Measurements from ENCODE around the gene PIEZO2. TPM values are rescaled to one million over a fixed set of nuclear protein-coding genes. Genes with fewer than 3 reads are reported as not detected.

PIEZO2 gene
- total and polyA plus RNA-seq, 2 of the 8 experiments (the other 6 are each of a cell fraction or from before 2014, with no cell fraction given), result 4.7 to 16.5 TPM

DNA sequence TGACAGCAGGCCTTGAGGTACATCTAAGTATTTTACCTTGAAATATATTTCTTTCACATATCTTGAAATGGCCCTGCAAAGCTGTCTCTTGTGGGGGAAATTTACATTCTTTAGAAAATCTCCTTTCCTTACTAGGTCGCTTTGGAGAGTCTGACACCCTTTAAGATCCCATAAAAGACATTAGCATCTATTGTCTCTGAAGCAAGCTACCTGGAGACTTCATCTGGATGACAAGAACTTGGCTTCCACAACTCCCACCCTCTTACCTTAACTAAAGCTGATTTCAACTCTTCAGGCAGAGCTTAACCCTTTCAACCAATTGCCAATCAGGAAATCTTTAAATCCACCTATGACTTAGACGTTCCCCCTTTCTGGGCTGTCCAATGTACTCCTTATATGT, 219.3 kb downstream of the PIEZO2 start (continued):
- no peak for TF ChIP-seq SIX5 (IDR thresholded peaks at IDR 0.05; ENCODE audit: low read depth, low read length)
- TF ChIP-seq USF2 (IDR thresholded peaks at IDR 0.05; ENCODE audit: low read length), result no peak
- TF ChIP-seq BCL11A (IDR thresholded peaks at IDR 0.05; ENCODE audit: low read depth in 2 of 2, low read length in 2 of 2), result no peak
- TF ChIP-seq ASH2L (IDR thresholded peaks at IDR 0.05; ENCODE audit: low read length), result no peak
- no peak for TF ChIP-seq EGR1 (IDR thresholded peaks at IDR 0.05; ENCODE audit: borderline replicate concordance, low read depth, low read length)
- TF ChIP-seq RXRA (IDR thresholded peaks at IDR 0.05; ENCODE audit: insufficient read depth, low read depth, low read length), result no peak
